K562 (cell line): Measurements from ENCODE around the gene GRIA1. TPM values are rescaled to one million over a fixed set of nuclear protein-coding genes. Genes with fewer than 3 reads are reported as not detected.

ENCODE experiments used
- ATAC-seq: fragments of 200-7000 bp; cut with Tn5 transposase; 3 replicates; pipeline ENCODE4 v1.9.1; 2020; ENCODE audit warnings: moderate library complexity
- BruUV-seq: library from RNA; stranded (reverse); fragments of 400-500 nt; replicated peaks from 2 replicates; lab custom pipeline; 2021; lab: Mats Ljungman, UMichigan
- CTCF ChIA-PET: fragments of 300-600 bp; formaldehyde crosslinking; extraction: SDS; loops from one replicate; lab custom pipeline; 2021; ENCODE audit warnings: low intra/inter-chr PET ratio; lab: Yijun Ruan, JAX
- POLR2A ChIA-PET: fragments of 300-600, 350-650 bp; sonication (Branson Sonifier 250); formaldehyde crosslinking; extraction: SDS; loops from one replicate; lab custom pipeline; 2021; ENCODE audit warnings: antibody characterized with exemption, inconsistent platforms; lab: Yijun Ruan, JAX
- DNase-seq, 4 experiments: peaks; one replicate each; pipeline versions ENCODE4 v3.0.0 to v3.0.0-alpha.2; 2011 to 2018; ENCODE audit warnings: low spot score in 3 of 4, mixed read lengths in 3 of 4; ENCODE audit errors: extremely low read depth in 1 of 4
- FAIRE-seq: peaks from 2 replicates; lab custom pipeline; 2011; peaks lifted over from hg19 to GRCh38; lab: Jason Lieb, UNC
- H2AFZ ChIP-seq: 2 replicates; pipeline ENCODE4 v1.6.0; 2011; ENCODE audit warnings: low read depth, low read length, control low read depth, inconsistent platforms
- H3K27ac ChIP-seq: fragments of 200-600 bp; 3 replicates; pipeline ENCODE4 v1.8.0; 2011; ENCODE audit warnings: low read depth, mild to moderate bottlenecking, control low read depth, inconsistent platforms, low read length, moderate library complexity, mixed read lengths; ENCODE audit errors: extremely low read depth
- H3K27me3 ChIP-seq, 2 experiments: fragments of 300-600 bp in 1 of 2; 2 replicates in 1 of 2; 3 replicates in 1 of 2; pipeline versions ENCODE4 v1.6.0 to v1.8.0; 2011; ENCODE audit warnings: inconsistent platforms in 2 of 2, low read length in 2 of 2, mild to moderate bottlenecking in 1 of 2, mixed read lengths in 1 of 2, moderate library complexity in 1 of 2; ENCODE audit not compliant: control insufficient read depth in 2 of 2, insufficient read depth in 2 of 2
- H3K36me3 ChIP-seq: fragments of 300-600 bp; 3 replicates; pipeline ENCODE4 v1.8.0; 2011; ENCODE audit warnings: mild to moderate bottlenecking, low read length, inconsistent platforms; ENCODE audit not compliant: control insufficient read depth, insufficient read depth
- H3K4me1 ChIP-seq, 2 experiments: fragments of 200-600 bp in 1 of 2; replicated peaks in 1 of 2; 2 replicates in 1 of 2; 3 replicates in 1 of 2; pipeline versions ENCODE4 v1.5.1 to v1.8.0; 2011; ENCODE audit warnings: inconsistent platforms in 2 of 2, low read length in 2 of 2, mild to moderate bottlenecking in 1 of 2, mixed read lengths in 1 of 2, moderate library complexity in 1 of 2; ENCODE audit not compliant: control insufficient read depth in 2 of 2, insufficient read depth in 2 of 2
- H3K4me2 ChIP-seq: 2 replicates; pipeline ENCODE4 v1.6.1; 2011; ENCODE audit warnings: low read length, control low read depth, inconsistent platforms, mixed read lengths; ENCODE audit not compliant: insufficient read depth
- H3K4me3 ChIP-seq: fragments of 200-600 bp; sonication (generic), shearing (Covaris generic); 2 replicates; pipeline ENCODE4 v1.5.1; 2016; ENCODE audit warnings: control low read depth, inconsistent platforms
- H3K79me2 ChIP-seq: fragments of 200-600 bp; 3 replicates; pipeline ENCODE4 v1.8.0; 2011; ENCODE audit warnings: low read length, inconsistent platforms; ENCODE audit not compliant: control insufficient read depth, insufficient read depth
- H3K9ac ChIP-seq, 2 experiments: 2 replicates each; pipeline versions ENCODE4 v1.6.0 to v1.6.1; 2011; ENCODE audit warnings: low read depth in 2 of 2, low read length in 2 of 2, control low read depth in 1 of 2, inconsistent platforms in 1 of 2, mild to moderate bottlenecking in 1 of 2, mixed read lengths in 1 of 2; ENCODE audit not compliant: insufficient read depth in 1 of 2
- H3K9me1 ChIP-seq: one replicate; pipeline ENCODE4 v1.6.0; 2011; ENCODE audit warnings: inconsistent platforms, mild to moderate bottlenecking, low read length, moderate library complexity; ENCODE audit not compliant: control insufficient read depth, insufficient read depth
- H3K9me3 ChIP-seq: replicated peaks from 2 replicates; pipeline ENCODE4 v1.5.1; 2011; ENCODE audit warnings: low read depth, low read length, inconsistent platforms; ENCODE audit not compliant: control insufficient read depth, insufficient read depth
- H4K20me1 ChIP-seq: replicated peaks from 2 replicates; pipeline ENCODE4 v1.6.1; 2011; ENCODE audit warnings: low read length, inconsistent platforms, mixed read lengths; ENCODE audit not compliant: control insufficient read depth, insufficient read depth
- KDM4B ChIP-seq, 2 experiments: fragments of 450-650 bp in 1 of 2; sonication (generic) in 1 of 2; IDR thresholded peaks; 2 replicates each; pipeline ENCODE4 v1.6.1; 2016 to 2017; ENCODE audit warnings: borderline replicate concordance in 2 of 2, antibody characterized with exemption in 1 of 2, low read depth in 1 of 2, mild to moderate bottlenecking in 1 of 2
- MAFG ChIP-seq: fragments of 450-650 bp; conservative IDR thresholded peaks from 2 replicates; pipeline ENCODE4 v1.6.1; 2016; ENCODE audit warnings: missing genetic modification characterization, missing compliant biosample characterization
- SNIP1 ChIP-seq: fragments of 450-650 bp; IDR thresholded peaks from 2 replicates; pipeline ENCODE4 v1.7.1; 2017; ENCODE audit warnings: low read depth, mild to moderate bottlenecking
- STAG1 ChIP-seq: sonication (generic); formaldehyde crosslinking; IDR thresholded peaks from 2 replicates; pipeline ENCODE4 v1.5.0; 2020; ENCODE audit warnings: missing genetic modification reagents, borderline replicate concordance
- TCFL5 ChIP-seq: fragments of 250-450 bp; sonication (Bioruptor Pico); conservative IDR thresholded peaks from 2 replicates; pipeline ENCODE4 v1.6.1; 2021; ENCODE audit warnings: mild to moderate bottlenecking, moderate library complexity, matching md5 sums
- TGIF2 ChIP-seq: sonication (generic); formaldehyde crosslinking; IDR thresholded peaks from 2 replicates; pipeline ENCODE4 v1.8.1; 2022; ENCODE audit warnings: mild to moderate bottlenecking, missing genetic modification reagents, moderate library complexity
- U2AF2 ChIP-seq: fragments of 200-400 bp; formaldehyde crosslinking; optimal IDR thresholded peaks from 2 replicates; pipeline ENCODE3; 2017; ENCODE audit warnings: low read depth, mild to moderate bottlenecking, low read length
- ZC3H4 ChIP-seq: sonication (generic); formaldehyde crosslinking; IDR thresholded peaks from 2 replicates; pipeline ENCODE4 v1.9.0; 2021; ENCODE audit warnings: missing genetic modification reagents, borderline replicate concordance
- ZKSCAN3 ChIP-seq: fragments of 250-450 bp; sonication (Bioruptor Pico); IDR thresholded peaks from 2 replicates; pipeline ENCODE4 v1.4.0; 2020
- ZNF324 ChIP-seq: fragments of 250-450 bp; sonication (Bioruptor Pico); IDR thresholded peaks from 2 replicates; pipeline ENCODE4 v1.4.0; 2020; ENCODE audit warnings: mild to moderate bottlenecking
- whole genome bisulfite sequencing: fragments of 100-300 bp; shearing (Covaris generic); methylation state at CpG from one replicate; pipeline ENCODE4 v1.1.6; 2016; ENCODE audit warnings: low coverage, mixed read lengths; ENCODE audit not compliant: insufficient coverage; ENCODE audit errors: missing lambda C conversion rate; 5-methylcytosine and 5-hydroxymethylcytosine counted together
- in situ Hi-C: fragments of 300-500 bp; cut with MboI; formaldehyde crosslinking; loops from 4 replicates; pipeline ENCODE4 v1.15.0; 2018; ENCODE audit warnings: inconsistent platforms, mixed read lengths
- intact Hi-C: fragments of 100-400 bp; cut with micrococcal nuclease; formaldehyde crosslinking; loops from 2 replicates; pipeline ENCODE4 v1.14.2; 2022
- polyA plus RNA-seq, 8 experiments: library from polyadenylated mRNA; depleted of rRNA in 4 of 8; stranded (reverse) in 5 of 8; unstranded in 3 of 8; fragments of >200 nt; fragmentation: Nextera tagmentation in 2 of 8; fragmentation: Illumina TruSeq in 1 of 8; extraction: Ambion mirVana in 2 of 8; extraction: Trizol in 1 of 8; gene quantifications; 2 replicates each; pipeline versions ENCODE4 v1.2.1 to v1.2.3, GENCODE V29; 2011 to 2014; ENCODE audit warnings: inconsistent platforms in 1 of 8, missing spikeins in 1 of 8
- total RNA-seq, 7 experiments: library from RNA; depleted of rRNA in 6 of 7; stranded (reverse); fragments of >200 nt in 6 of 7; fragmentation: Illumina TruSeq in 2 of 7; extraction: Trizol in 2 of 7; gene quantifications; 2 replicates each; pipeline versions ENCODE4 v1.2.1 to v1.2.3, GENCODE V29; 2011 to 2021; ENCODE audit warnings: low replicate concordance in 1 of 7
- TF ChIP-seq, protein P1 (sequence below), 3 experiments: IDR thresholded peaks in 2 of 3; conservative IDR thresholded peaks in 1 of 3; 2 replicates each; pipeline ENCODE4 v1.5.1; 2011 to 2012; ENCODE audit warnings: low read length in 3 of 3, mild to moderate bottlenecking in 3 of 3, control low read depth in 2 of 3, improper control_type of control experiment in 1 of 3, inconsistent platforms in 1 of 3, low read depth in 1 of 3, mixed read lengths in 1 of 3, moderate library complexity in 1 of 3; ENCODE audit not compliant: insufficient read depth in 2 of 3
- TF ChIP-seq, protein P2 (sequence below): fragments of 250-450 bp; sonication (Bioruptor Pico); IDR thresholded peaks from 2 replicates; pipeline ENCODE4 v1.4.0; 2020; ENCODE audit warnings: mild to moderate bottlenecking, moderate library complexity
- TF ChIP-seq, protein P3 (sequence below): fragments of 450-650 bp; IDR thresholded peaks from 2 replicates; pipeline ENCODE4 v1.6.1; 2016; ENCODE audit warnings: antibody characterized with exemption
- TF ChIP-seq, protein P4 (sequence below): sonication (generic); formaldehyde crosslinking; IDR thresholded peaks from 2 replicates; pipeline ENCODE4 v1.8.0; 2022; ENCODE audit warnings: mild to moderate bottlenecking, missing genetic modification reagents
- TF ChIP-seq, protein P5 (sequence below): fragments of 450-650 bp; IDR thresholded peaks from 2 replicates; pipeline ENCODE4 v1.6.1; 2016

The GRIA1 gene
- total and polyA plus RNA-seq, 9 of the 15 experiments (the other 6 are each of a cell fraction or from before 2014, with no cell fraction given) = not detected

DNA sequence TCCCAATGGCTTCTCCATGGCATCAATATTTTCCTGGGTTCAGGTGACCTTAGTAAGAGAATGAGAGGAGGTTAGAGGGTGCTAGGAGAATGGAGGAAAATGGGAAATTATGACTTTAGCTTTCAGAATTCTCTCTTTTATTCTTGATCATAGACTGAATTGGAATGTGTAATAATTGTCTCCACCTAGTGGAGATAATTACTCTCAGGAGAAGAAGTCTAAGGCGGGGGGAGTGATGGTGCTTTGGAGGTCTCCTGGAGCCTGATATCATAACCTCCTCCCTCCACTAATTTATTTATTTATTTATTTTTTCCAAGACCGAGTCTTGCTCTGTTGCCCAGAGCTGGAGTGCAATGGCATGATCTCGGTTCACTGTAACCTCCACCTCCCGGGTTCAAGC, 221.3 kb downstream of the GRIA1 start (continued):
- TF ChIP-seq, protein P1, sequence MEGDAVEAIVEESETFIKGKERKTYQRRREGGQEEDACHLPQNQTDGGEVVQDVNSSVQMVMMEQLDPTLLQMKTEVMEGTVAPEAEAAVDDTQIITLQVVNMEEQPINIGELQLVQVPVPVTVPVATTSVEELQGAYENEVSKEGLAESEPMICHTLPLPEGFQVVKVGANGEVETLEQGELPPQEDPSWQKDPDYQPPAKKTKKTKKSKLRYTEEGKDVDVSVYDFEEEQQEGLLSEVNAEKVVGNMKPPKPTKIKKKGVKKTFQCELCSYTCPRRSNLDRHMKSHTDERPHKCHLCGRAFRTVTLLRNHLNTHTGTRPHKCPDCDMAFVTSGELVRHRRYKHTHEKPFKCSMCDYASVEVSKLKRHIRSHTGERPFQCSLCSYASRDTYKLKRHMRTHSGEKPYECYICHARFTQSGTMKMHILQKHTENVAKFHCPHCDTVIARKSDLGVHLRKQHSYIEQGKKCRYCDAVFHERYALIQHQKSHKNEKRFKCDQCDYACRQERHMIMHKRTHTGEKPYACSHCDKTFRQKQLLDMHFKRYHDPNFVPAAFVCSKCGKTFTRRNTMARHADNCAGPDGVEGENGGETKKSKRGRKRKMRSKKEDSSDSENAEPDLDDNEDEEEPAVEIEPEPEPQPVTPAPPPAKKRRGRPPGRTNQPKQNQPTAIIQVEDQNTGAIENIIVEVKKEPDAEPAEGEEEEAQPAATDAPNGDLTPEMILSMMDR (IDR thresholded peaks at IDR 0.05 in 2 of 3, conservative IDR thresholded peaks at IDR 0.05 in 1 of 3; ENCODE audit: insufficient read depth in 2 of 3, low read depth in 1 of 3, low read length in 3 of 3) = peak in 1 of 3 experiments; percentile 25; a peak in 2 of 6 replicates
- TF ChIP-seq TGIF2 (CRISPR knock-in tag) (no peak), ZC3H4 (CRISPR knock-in tag) (no peak)
- TF ChIP-seq, all 486 proteins: peak for 3

DNA sequence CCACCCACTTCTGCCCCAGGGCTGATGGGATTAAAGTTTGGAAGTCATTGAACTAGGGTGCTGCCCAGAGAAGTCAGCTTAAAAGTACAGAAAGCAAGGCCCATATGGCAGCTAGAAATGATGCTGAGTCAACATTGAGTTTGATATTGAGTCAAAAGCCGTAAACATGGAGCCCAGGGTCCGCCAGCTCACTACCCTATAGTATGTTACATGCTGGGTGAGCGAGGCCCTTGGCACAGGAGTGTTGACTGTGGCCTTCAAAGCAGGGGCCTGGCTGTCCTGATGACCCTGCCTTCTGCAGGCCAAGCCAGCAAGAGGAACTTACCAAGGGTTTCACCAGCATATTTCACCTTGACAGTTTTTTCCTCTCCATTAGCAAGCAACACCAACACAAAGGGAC, 222.5 kb downstream of the GRIA1 start:
- H3K27me3 ChIP-seq = peaks cover 0 to 2% of the 10 kb centered on the region in 2 experiments; a peak in 2 of 5 replicates
- ChIA-PET POLR2A (no interaction called here), CTCF (no interaction called here)
- H3K4me2 ChIP-seq = no peak overlapping the region
- ATAC-seq (no peak), DNase-seq (no peak), FAIRE-seq (no peak)
- no peak overlapping the region for H3K27ac ChIP-seq
- intact Hi-C loops (loop anchor here (10.0 kb wide), 1 partner anchor 218 kb away; the partner anchor contains the start of gene GRIA1), in situ Hi-C loops (no loop called here)
- H4K20me1 ChIP-seq = no peaks in the 10 kb centered on the region
- no TSS peak for BruUV-seq
- no peak overlapping the region for H3K9ac ChIP-seq
- H3K36me3 ChIP-seq = no peaks in the 10 kb centered on the region
- WGBS = 3% methylated on average over 3 of the region's 3 CpGs
- H3K9me3 ChIP-seq = no peaks in the 10 kb centered on the region
- no peaks in the 10 kb centered on the region for H3K4me1 ChIP-seq
- no peak overlapping the region for H2AFZ ChIP-seq
- H3K4me3 ChIP-seq = no peak overlapping the region
- no peaks in the 10 kb centered on the region for H3K9me1 ChIP-seq
- H3K79me2 ChIP-seq = no peaks in the 10 kb centered on the region
- TF ChIP-seq, protein P2, sequence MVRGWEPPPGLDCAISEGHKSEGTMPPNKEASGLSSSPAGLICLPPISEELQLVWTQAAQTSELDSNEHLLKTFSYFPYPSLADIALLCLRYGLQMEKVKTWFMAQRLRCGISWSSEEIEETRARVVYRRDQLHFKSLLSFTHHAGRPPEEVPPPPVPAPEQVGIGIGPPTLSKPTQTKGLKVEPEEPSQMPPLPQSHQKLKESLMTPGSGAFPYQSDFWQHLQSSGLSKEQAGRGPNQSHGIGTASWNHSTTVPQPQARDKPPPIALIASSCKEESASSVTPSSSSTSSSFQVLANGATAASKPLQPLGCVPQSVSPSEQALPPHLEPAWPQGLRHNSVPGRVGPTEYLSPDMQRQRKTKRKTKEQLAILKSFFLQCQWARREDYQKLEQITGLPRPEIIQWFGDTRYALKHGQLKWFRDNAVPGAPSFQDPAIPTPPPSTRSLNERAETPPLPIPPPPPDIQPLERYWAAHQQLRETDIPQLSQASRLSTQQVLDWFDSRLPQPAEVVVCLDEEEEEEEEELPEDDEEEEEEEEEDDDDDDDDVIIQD = no peak
- TF ChIP-seq MAFG (tag) (no peak), TCFL5 (CRISPR knock-in tag) (no peak), ZNF324 (CRISPR knock-in tag) (no peak), SNIP1 (no peak), ZKSCAN3 (CRISPR knock-in tag) (no peak), STAG1 (CRISPR knock-in tag) (no peak), U2AF2 (no peak), KDM4B (IDR thresholded peaks at IDR 0.05; ENCODE audit: borderline replicate concordance in 2 of 2, low read depth in 1 of 2) (no peak)
- TF ChIP-seq, protein P3, sequence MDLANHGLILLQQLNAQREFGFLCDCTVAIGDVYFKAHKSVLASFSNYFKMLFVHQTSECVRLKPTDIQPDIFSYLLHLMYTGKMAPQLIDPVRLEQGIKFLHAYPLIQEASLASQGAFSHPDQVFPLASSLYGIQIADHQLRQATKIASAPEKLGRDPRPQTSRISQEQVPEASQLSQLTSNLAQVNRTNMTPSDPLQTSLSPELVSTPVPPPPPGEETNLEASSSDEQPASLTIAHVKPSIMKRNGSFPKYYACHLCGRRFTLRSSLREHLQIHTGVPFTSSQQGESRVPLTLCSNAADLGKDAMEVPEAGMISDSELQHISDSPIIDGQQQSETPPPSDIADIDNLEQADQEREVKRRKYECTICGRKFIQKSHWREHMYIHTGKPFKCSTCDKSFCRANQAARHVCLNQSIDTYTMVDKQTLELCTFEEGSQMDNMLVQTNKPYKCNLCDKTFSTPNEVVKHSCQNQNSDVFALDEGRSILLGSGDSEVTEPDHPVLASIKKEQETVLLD = no peak
- TF ChIP-seq, protein P4, sequence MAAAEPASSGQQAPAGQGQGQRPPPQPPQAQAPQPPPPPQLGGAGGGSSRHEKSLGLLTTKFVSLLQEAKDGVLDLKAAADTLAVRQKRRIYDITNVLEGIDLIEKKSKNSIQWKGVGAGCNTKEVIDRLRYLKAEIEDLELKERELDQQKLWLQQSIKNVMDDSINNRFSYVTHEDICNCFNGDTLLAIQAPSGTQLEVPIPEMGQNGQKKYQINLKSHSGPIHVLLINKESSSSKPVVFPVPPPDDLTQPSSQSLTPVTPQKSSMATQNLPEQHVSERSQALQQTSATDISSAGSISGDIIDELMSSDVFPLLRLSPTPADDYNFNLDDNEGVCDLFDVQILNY = no peak
- TF ChIP-seq, protein P5, sequence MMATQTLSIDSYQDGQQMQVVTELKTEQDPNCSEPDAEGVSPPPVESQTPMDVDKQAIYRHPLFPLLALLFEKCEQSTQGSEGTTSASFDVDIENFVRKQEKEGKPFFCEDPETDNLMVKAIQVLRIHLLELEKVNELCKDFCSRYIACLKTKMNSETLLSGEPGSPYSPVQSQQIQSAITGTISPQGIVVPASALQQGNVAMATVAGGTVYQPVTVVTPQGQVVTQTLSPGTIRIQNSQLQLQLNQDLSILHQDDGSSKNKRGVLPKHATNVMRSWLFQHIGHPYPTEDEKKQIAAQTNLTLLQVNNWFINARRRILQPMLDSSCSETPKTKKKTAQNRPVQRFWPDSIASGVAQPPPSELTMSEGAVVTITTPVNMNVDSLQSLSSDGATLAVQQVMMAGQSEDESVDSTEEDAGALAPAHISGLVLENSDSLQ = no peak
